GM21447 (cell line): ENCODE data around the gene UNC80.

ENCODE experiments used
- ATAC-seq: cut with Tn5 transposase; IDR thresholded peaks from one replicate; pipeline ENCODE4 v1.9.1; 2021; ENCODE audit not compliant: unreplicated experiment

UNC80 gene

DNA sequence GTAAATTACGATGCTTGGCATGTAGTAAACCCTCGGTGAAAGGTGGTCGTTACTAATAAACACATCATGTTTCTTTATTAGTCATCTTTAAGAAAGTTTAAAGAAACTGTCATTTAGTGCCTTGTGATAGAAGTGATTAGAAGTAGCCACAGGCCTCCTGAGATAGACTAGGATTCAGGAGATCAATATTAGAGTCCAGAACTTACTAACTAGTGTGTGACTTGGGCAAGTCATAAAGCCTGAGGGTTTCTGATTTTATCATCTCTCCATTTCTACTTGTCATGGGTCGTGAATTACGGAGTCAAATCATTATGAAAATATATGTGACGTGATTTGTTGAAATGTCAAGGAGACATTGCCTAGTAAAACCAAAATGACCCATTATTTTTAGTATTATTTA, 237.5 kb downstream of the UNC80 start:
- ATAC-seq, result no peak

DNA sequence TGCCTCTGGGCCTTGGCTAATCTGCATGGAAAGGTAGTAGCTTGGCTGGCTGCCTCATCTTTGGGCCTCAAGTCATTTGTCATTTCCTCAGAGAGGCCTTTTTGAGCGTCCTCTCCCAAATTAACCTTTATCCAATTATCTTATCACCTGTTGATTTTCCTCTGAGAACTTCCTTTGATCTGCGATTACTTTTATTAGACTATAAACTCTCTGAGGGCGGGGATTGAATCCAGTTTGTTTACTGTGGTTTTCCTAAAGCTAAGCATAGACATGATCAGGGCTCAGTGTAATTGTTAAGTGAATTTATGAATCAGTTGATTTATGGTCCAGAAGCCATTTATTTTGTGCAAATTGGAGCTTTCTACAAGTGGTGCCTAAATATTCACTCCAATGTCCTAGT, 238.3 kb downstream of the UNC80 start:
- no peak for ATAC-seq

DNA sequence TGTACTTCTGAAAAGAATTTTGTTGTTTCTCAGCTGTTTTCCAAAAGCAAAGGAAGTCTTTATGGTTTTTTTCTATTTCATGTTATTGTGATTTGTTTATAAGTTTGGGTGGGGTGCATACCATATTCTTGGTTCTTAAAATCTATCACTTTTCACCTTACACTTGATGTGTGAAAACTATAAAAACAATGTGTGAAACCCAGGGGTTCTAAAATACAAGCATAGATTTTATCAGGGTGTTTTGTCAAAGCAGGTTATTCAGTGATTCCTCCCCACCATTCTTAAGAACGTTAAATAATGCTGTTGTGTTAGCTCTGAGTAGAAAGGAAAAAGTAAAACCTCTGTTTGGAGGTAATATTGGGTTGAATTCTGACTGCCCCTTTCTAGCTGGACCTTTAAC, 248.5 kb downstream of the UNC80 start:
- no peak for ATAC-seq

- ATAC-seq, result no peak
These were observed 251.2 kb downstream of the UNC80 start for GRCh38 chr2:210022824-210023223.

DNA sequence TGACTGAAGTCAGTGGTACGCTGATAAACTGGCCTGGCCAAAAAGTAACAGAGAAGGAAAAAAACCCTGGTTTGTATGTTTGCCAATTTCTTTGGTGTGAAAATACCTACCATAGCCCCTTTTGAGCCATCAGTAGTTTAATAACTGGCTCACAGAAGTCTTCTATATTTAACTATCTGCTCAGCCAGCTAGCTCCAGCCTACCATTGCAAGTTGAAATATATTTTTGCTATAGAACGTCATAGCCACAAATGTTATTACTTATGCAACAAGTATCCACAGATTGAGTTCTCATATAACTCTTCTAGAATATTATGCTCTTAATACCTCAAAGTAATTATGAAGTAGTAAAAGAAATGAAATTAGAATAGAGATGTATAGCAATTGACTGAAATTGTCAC, 256.0 kb downstream of the UNC80 start:
- no peak for ATAC-seq

DNA sequence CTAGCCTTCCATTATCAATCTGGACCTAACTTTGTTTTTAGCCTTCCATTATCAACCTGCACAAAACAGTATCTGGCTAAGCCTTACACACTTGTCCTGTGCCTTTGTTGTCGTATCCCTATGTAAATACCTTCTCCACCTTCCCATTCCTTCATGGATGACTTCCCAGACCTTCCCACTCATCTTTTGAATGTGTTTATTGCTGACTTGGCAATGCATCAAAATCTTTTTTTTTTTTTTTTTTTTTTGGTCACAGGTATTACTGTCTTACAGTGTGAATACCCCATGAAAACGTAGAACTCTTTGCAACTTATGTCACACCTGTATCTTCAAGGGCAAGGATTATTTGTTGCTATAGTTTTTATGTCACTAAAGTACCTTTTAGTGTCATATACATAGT, 256.5 kb downstream of the UNC80 start:
- ATAC-seq, result no peak

GRCh38 chr2:210034087-210034683, 262.6 kb downstream of the UNC80 start:
- ATAC-seq, result no peak

GRCh38 chr2:210035679-210036078, 264.0 kb downstream of the UNC80 start:
- ATAC-seq, result no peak

GRCh38 chr2:210038078-210038477, 266.4 kb downstream of the UNC80 start:
- ATAC-seq, result no peak

- ATAC-seq, result no peak
These were observed 275.3 kb downstream of the UNC80 start for GRCh38 chr2:210046851-210047500.
